Gastrocnemius medialis (tissue), 4 donors: ENCODE measurements around the gene CBS.

Experiments used
- POLR2A ChIP-seq, 2 donors: fragments of 450-650 bp; IDR thresholded peaks; one replicate each; pipeline ENCODE4 v1.6.1; 2017; ENCODE audit warnings: antibody characterized with exemption in 2 of 2, mild to moderate bottlenecking in 2 of 2, moderate library complexity in 2 of 2
- TF ChIP-seq, protein P1 (sequence below), 5 experiments: fragments of 450-650 bp in 3 of 5; fragments of 200-600 bp in 2 of 5; sonication (generic) in 2 of 5; IDR thresholded peaks in 4 of 5; conservative IDR thresholded peaks in 1 of 5; 1 replicate in 4 of 5; 2 replicates in 1 of 5; pipeline ENCODE4 v1.5.1; 2016 to 2019; ENCODE audit warnings: antibody characterized with exemption in 5 of 5, mild to moderate bottlenecking in 3 of 5, moderate library complexity in 3 of 5

DNA sequence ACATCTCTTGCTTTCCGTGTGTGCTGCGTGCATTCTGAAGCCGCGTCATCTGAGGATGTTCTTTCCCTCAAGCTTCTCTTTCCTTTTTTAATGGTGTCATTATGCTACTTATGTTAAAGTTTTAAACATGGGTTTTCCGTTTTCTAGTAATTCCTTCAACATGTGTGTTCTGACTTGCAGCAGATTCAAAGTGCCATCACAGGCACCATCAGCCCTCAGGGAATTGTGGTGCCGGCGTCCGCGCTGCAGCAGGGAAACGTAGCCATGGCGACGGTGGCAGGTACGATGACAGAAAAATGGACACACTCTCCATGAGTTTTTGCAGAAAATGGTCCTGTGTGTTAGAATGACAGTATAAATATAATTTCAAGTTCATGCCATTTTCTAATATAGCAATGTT is 58.9 kb downstream of the CBS start:
- TF ChIP-seq POLR2A (IDR thresholded peaks at IDR 0.05), result no peak
- TF ChIP-seq, protein P1, sequence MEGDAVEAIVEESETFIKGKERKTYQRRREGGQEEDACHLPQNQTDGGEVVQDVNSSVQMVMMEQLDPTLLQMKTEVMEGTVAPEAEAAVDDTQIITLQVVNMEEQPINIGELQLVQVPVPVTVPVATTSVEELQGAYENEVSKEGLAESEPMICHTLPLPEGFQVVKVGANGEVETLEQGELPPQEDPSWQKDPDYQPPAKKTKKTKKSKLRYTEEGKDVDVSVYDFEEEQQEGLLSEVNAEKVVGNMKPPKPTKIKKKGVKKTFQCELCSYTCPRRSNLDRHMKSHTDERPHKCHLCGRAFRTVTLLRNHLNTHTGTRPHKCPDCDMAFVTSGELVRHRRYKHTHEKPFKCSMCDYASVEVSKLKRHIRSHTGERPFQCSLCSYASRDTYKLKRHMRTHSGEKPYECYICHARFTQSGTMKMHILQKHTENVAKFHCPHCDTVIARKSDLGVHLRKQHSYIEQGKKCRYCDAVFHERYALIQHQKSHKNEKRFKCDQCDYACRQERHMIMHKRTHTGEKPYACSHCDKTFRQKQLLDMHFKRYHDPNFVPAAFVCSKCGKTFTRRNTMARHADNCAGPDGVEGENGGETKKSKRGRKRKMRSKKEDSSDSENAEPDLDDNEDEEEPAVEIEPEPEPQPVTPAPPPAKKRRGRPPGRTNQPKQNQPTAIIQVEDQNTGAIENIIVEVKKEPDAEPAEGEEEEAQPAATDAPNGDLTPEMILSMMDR (IDR thresholded peaks at IDR 0.05 in 4 of 5, conservative IDR thresholded peaks at IDR 0.05 in 1 of 5), result no peak
